Hematopoietic multipotent progenitor cell treated with erythropoietin and hydrocortisone succinate and interleukin-3 and kit ligand, for 17 days (in vitro differentiated cells): ENCODE measurements around the gene AGAP1.

ENCODE experiments used
- DNase-seq: peaks from one replicate; pipeline ENCODE4 v3.0.0-alpha.2; 2015; ENCODE audit warnings: low spot score

Gene AGAP1

GRCh38 chr2:235813398-235813797 is 319.6 kb downstream of the AGAP1 start:
- no peak for DNase-seq

- DNase-seq = no peak
Observed at GRCh38 chr2:235820571-235820970, 326.7 kb downstream of the AGAP1 start.

- DNase-seq = no peak
Observed at GRCh38 chr2:235824331-235824730, 330.5 kb downstream of the AGAP1 start.

- no peak for DNase-seq
Observed at GRCh38 chr2:235825946-235826345, 332.1 kb downstream of the AGAP1 start.

GRCh38 chr2:235826826-235827225 is 333.0 kb downstream of the AGAP1 start:
- DNase-seq = no peak

GRCh38 chr2:235827585-235827992 is 333.7 kb downstream of the AGAP1 start:
- no peak for DNase-seq

GRCh38 chr2:235829726-235830125 is 335.9 kb downstream of the AGAP1 start:
- DNase-seq = no peak

GRCh38 chr2:235831755-235832154 is 337.9 kb downstream of the AGAP1 start:
- DNase-seq = no peak

- DNase-seq = no peak
Observed at GRCh38 chr2:235832941-235833340, 339.1 kb downstream of the AGAP1 start.

GRCh38 chr2:235833971-235834620 is 340.3 kb downstream of the AGAP1 start:
- DNase-seq = no peak

GRCh38 chr2:235834781-235835180 is 340.9 kb downstream of the AGAP1 start:
- no peak for DNase-seq

GRCh38 chr2:235835810-235836209 is 342.0 kb downstream of the AGAP1 start:
- no peak for DNase-seq

GRCh38 chr2:235836491-235836911 is 342.7 kb downstream of the AGAP1 start:
- DNase-seq = no peak

GRCh38 chr2:235839226-235839625 is 345.4 kb downstream of the AGAP1 start:
- no peak for DNase-seq

GRCh38 chr2:235839974-235840373 is 346.1 kb downstream of the AGAP1 start:
- DNase-seq = no peak

- DNase-seq = no peak
Observed at GRCh38 chr2:235841863-235842262, 348.0 kb downstream of the AGAP1 start.

- no peak for DNase-seq
Observed at GRCh38 chr2:235842941-235843340, 349.1 kb downstream of the AGAP1 start.

GRCh38 chr2:235843591-235844395 is 349.9 kb downstream of the AGAP1 start:
- DNase-seq = no peak

GRCh38 chr2:235844561-235844960 is 350.7 kb downstream of the AGAP1 start:
- no peak for DNase-seq

- no peak for DNase-seq
Observed at GRCh38 chr2:235845245-235845644, 351.4 kb downstream of the AGAP1 start.

GRCh38 chr2:235847576-235847975 is 353.7 kb downstream of the AGAP1 start:
- no peak for DNase-seq

GRCh38 chr2:235848055-235848454 is 354.2 kb downstream of the AGAP1 start:
- no peak for DNase-seq

GRCh38 chr2:235848946-235849345 is 355.1 kb downstream of the AGAP1 start:
- DNase-seq = no peak

- no peak for DNase-seq
Observed at GRCh38 chr2:235849489-235849888, 355.6 kb downstream of the AGAP1 start.
